Brain microvascular endothelial cell (primary cell): Measurements from ENCODE around the gene PLD5.

Source experiments
- DNase-seq: peaks from one replicate; pipeline ENCODE4 v3.0.0-alpha.2; 2020
- H3K27ac ChIP-seq: fragments of 250-450 bp; sonication (Bioruptor Pico); 2 replicates; pipeline ENCODE4 v1.5.1; 2020; ENCODE audit warnings: mild to moderate bottlenecking, moderate library complexity
- H3K27me3 ChIP-seq: fragments of 250-450 bp; sonication (Bioruptor Pico); replicated peaks from 2 replicates; pipeline ENCODE4 v1.5.1; 2020; ENCODE audit warnings: mild to moderate bottlenecking
- H3K36me3 ChIP-seq: fragments of 250-450 bp; sonication (Bioruptor Pico); replicated peaks from 2 replicates; pipeline ENCODE4 v1.5.1; 2020; ENCODE audit warnings: mild to moderate bottlenecking
- H3K4me3 ChIP-seq: 2 replicates; pipeline ENCODE4 v1.5.1; 2011; ENCODE audit warnings: low read depth, mild to moderate bottlenecking, control low read depth, low read length, moderate library complexity
- CTCF ChIP-seq: IDR thresholded peaks from 2 replicates; pipeline ENCODE4 v1.5.1; 2011; ENCODE audit warnings: low read depth, mild to moderate bottlenecking, moderate library complexity, low read length, control low read depth, inconsistent platforms; ENCODE audit errors: missing control alignments
- in situ Hi-C: cut with HindIII; loops from 2 replicates; pipeline ENCODE4 v1.10.0; 2017; ENCODE audit warnings: low sequenced_read_pairs, low pct_ligation_motif_present

Gene PLD5

DNA sequence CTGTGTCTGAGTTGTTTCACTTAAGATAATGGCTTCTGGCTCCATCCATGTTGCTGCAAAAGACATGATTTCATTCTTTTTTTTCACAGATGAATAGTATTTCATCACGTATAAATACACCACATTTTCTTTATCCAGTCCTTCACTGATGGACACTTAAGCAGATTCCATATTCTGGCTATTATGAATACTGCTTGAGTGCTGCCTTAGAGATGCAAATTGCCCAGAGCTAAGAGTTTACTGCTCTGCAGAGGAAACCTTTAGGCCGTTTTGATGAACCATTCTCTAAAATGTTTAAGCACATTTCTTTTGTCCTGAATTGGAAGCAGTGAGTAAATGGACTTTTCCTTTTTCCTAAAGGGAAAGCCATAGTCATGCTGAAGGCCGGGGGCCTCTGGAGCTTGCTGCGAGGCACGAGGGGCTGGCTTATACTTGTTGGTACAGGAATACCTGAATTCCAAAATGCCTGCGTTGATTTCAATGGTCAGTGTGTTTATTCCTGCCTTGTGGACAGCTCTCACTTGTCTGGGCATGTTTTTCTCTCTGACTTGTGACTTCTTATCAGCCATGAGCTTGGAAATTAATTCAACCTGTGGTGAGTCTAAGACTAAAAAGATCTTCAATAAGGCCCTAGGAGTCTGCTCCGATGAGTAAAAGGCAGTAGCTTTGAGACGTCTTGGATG lies 324.6 kb downstream of the PLD5 start:
- TF ChIP-seq CTCF = no peak
- Histone ChIP-seq H3K36me3 (no peaks in the 10 kb centered on the region), H3K27me3 (no peaks in the 10 kb centered on the region), H3K27ac (no peak overlapping the region), H3K4me3 (no peak overlapping the region)
- no peak for DNase-seq
- in situ Hi-C loops = no loop called here

- TF ChIP-seq CTCF = no peak
- H3K36me3 ChIP-seq = no peaks in the 10 kb centered on the region
- H3K4me3 ChIP-seq = no peak overlapping the region
- in situ Hi-C loops = no loop called here
- H3K27ac ChIP-seq = no peak overlapping the region
- no peaks in the 10 kb centered on the region for H3K27me3 ChIP-seq
- DNase-seq = no peak
Observed at GRCh38 chr1:242197907-242198820, 326.3 kb downstream of the PLD5 start.

DNA sequence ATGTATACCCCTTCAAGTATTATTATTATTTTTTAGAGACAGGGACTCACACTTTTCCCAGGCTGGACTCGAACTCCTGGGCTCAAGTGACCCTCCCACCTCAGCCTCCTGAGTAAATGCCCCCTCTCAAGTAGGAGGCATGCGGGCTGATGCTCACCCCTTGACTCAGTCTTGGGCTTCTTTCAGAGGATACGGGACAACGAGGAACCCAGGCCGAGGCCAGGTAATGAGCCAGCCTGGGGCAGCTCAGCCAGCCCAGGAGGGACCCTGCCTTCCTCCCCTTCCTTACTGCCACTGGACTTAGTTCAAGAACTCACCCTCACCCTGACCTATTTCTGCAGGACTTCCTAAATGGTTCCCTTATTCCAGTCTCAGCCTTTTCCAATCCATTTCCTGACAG lies 327.6 kb downstream of the PLD5 start:
- Histone ChIP-seq H3K27me3 (no peaks in the 10 kb centered on the region), H3K4me3 (no peak overlapping the region), H3K36me3 (no peaks in the 10 kb centered on the region), H3K27ac (no peak overlapping the region)
- no peak for DNase-seq
- TF ChIP-seq CTCF = no peak
- in situ Hi-C loops = no loop called here

DNA sequence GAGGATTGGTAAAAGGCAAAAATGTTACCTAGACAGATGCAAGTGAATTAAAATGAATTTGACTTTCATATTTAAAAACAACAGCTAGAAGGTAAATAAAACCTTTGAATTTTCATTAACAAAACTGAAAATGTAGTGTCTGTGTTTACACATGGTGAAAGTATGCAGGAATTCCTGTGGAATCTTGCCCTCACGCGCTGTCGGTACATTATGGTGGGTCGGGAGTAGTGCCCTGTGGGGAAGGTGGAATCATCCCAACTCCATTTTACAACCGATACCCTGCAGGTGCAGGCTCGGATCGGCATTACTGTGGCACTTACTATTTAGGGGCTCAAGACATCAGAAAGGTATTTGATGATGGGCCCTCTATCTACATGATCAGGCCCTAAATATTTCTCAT lies 328.4 kb downstream of the PLD5 start:
- Histone ChIP-seq H3K27ac (no peak overlapping the region), H3K4me3 (no peak overlapping the region), H3K27me3 (no peaks in the 10 kb centered on the region), H3K36me3 (no peaks in the 10 kb centered on the region)
- no peak for TF ChIP-seq CTCF
- in situ Hi-C loops = no loop called here
- no peak for DNase-seq

DNA sequence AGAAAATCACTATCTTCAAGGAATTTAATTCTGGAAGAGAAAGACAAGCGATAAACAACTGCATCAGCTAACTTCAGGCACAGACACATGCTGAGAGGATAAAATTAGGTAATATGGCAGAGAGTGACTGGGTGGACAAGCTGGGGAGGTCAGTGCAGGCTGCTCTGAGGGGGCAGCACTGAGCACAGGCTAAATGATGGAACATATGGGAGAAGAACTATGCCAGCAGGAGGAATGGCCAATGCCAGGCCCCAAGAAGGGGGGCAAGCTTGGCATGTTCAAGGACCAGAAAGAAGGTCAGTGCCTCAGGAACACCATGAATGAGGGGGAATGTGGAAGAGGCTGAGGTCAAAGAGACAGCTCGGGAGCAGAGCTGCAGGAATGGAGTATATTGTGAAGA lies 334.9 kb downstream of the PLD5 start:
- in situ Hi-C loops = no loop called here

More for the DNA sequence above, 334.9 kb downstream of the PLD5 start:
- TF ChIP-seq CTCF = no peak
- DNase-seq = no peak
- Histone ChIP-seq H3K4me3 (no peak overlapping the region), H3K27ac (no peak overlapping the region), H3K36me3 (no peaks in the 10 kb centered on the region), H3K27me3 (no peaks in the 10 kb centered on the region)
